Immature natural killer cell (primary cell): ENCODE results near the gene ZNF813. TPM values are rescaled to one million over a fixed set of nuclear protein-coding genes. Genes with fewer than 3 reads are reported as not detected.
"Not testable (repeated sequence)": the region's sequence is repeated elsewhere in the genome, so short reads cannot be mapped to it uniquely, and the experiment has no call there.

Source experiments
- DNase-seq, 3 donors: peaks; one replicate each; pipeline ENCODE4 v3.0.0; 2022; ENCODE audit warnings: mixed read lengths in 1 of 3
- H3K27ac Mint-ChIP-seq, 6 donors: one replicate each; pipeline ENCODE4 v1.8.0; 2020; ENCODE audit warnings: mixed read lengths in 6 of 6, mild to moderate bottlenecking in 5 of 6, inconsistent platforms in 4 of 6, moderate library complexity in 3 of 6
- H3K27me3 Mint-ChIP-seq, 3 donors: one replicate each; pipeline ENCODE4 v1.8.0; 2020 to 2021; ENCODE audit warnings: low read depth in 3 of 3, mild to moderate bottlenecking in 3 of 3, mixed read lengths in 3 of 3, moderate library complexity in 3 of 3, inconsistent platforms in 1 of 3
- H3K36me3 Mint-ChIP-seq, 3 donors: one replicate each; pipeline ENCODE4 v1.8.0; 2020; ENCODE audit warnings: mixed read lengths in 3 of 3, inconsistent platforms in 2 of 3, mild to moderate bottlenecking in 2 of 3
- H3K4me1 Mint-ChIP-seq, 2 donors: one replicate each; pipeline ENCODE4 v1.8.0; 2020; ENCODE audit warnings: inconsistent platforms in 2 of 2, mild to moderate bottlenecking in 2 of 2, mixed read lengths in 2 of 2, moderate library complexity in 1 of 2
- H3K4me3 Mint-ChIP-seq, 5 donors: one replicate each; pipeline ENCODE4 v1.8.0; 2020; ENCODE audit warnings: mild to moderate bottlenecking in 5 of 5, mixed read lengths in 5 of 5, inconsistent platforms in 3 of 5, moderate library complexity in 3 of 5
- H3K9me3 Mint-ChIP-seq, 6 donors: one replicate each; pipeline ENCODE4 v1.8.0; 2020; ENCODE audit warnings: mild to moderate bottlenecking in 6 of 6, mixed read lengths in 6 of 6, inconsistent platforms in 4 of 6, moderate library complexity in 3 of 6
- polyA plus RNA-seq, 3 donors: library from polyadenylated mRNA; unstranded; fragments of 300-500 nt; fragmentation: Illumina TruSeq; gene quantifications; one replicate each; pipeline ENCODE4 v1.2.3, GENCODE V29; 2021

ZNF813 gene
- polyA plus RNA-seq, 3 donors from 2014 or later: 1.6 to 6.1 (median 2.7) TPM

GRCh38 chr19:53461866-53462265 is 5.7 kb upstream of the ZNF813 start:
- no peak for DNase-seq
- H3K4me1 Mint-ChIP-seq: peaks cover 6 to 8% of the 10 kb centered on the region in 2 donors
- H3K27ac Mint-ChIP-seq: no peak overlapping the region
- no peak overlapping the region for H3K4me3 Mint-ChIP-seq
- peaks cover 14 to 28% (median 17%) of the 10 kb centered on the region in 3 donors for H3K36me3 Mint-ChIP-seq
- H3K9me3 Mint-ChIP-seq: peaks cover 43 to 66% (median 58%) of the 10 kb centered on the region in 6 donors
- peaks cover 0 to 17% (median 4%) of the 10 kb centered on the region in 3 donors for H3K27me3 Mint-ChIP-seq

GRCh38 chr19:53462861-53463260 is 4.7 kb upstream of the ZNF813 start:
- no peak for DNase-seq
- Mint-ChIP-seq H3K4me3 (no peak overlapping the region), H3K36me3 (peaks cover 8 to 21% (median 13%) of the 10 kb centered on the region in 3 donors), H3K27ac (no peak overlapping the region), H3K27me3 (peaks cover 0 to 17% (median 9%) of the 10 kb centered on the region in 3 donors), H3K9me3 (peaks cover 37 to 56% (median 49%) of the 10 kb centered on the region in 6 donors), H3K4me1 (peaks cover 13 to 18% of the 10 kb centered on the region in 2 donors)

GRCh38 chr19:53463263-53463662 is 4.3 kb upstream of the ZNF813 start:
- peaks cover 0 to 17% (median 9%) of the 10 kb centered on the region in 3 donors for H3K27me3 Mint-ChIP-seq
- peak overlapping the region in 1 of 5 donors; percentile 29 for H3K4me3 Mint-ChIP-seq
- H3K36me3 Mint-ChIP-seq: peaks cover 7 to 18% (median 12%) of the 10 kb centered on the region in 3 donors
- peaks cover 35 to 52% (median 45%) of the 10 kb centered on the region in 6 donors for H3K9me3 Mint-ChIP-seq
- peaks cover 15 to 22% of the 10 kb centered on the region in 2 donors for H3K4me1 Mint-ChIP-seq
- no peak overlapping the region for H3K27ac Mint-ChIP-seq
- DNase-seq: peak in 1 of 3 donors; percentile 7

DNA sequence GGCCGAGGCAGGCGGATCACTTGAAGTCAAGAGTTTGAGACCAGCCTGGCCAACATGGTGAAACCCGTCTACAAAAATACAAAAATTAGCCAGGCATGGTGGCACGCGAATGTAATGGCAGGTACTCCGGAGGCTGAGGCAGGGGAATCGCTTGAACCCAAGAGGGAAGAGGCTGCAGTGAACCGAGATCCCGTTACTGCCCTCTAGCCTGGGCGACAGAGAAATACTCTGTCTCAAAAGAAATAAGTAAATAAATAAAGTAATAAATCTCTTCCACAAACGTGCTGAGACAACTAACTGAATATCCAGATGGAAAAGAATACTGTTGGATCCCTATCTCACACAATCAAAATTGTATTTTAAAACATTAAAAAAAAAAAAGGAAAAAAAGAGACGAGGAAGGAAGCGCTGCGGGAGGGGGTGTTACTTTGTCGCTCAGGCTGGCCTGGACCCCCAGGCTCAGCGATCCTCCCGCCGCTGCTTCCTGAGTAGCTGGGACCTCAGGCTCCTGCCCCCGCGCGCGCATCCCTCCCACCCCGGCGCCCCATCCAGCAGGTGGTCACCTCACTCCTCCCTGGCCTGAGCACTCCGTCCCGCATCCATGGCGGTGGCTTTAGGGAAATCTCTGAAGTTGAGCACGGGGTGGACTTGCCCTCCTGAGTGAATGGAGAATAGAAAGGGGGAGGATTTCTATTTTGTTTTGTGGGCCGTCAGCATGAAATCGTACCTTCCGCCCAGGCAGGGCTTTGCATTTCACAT is 628 bp upstream of the ZNF813 start:
- H3K27me3 Mint-ChIP-seq: peaks cover 0 to 14% (median 11%) of the 10 kb centered on the region in 3 donors
- no peak for DNase-seq
- peak overlapping the region; percentile 80 to 94 (median 88) for H3K27ac Mint-ChIP-seq
- peak overlapping the region; percentile 93 to 95 (median 94) for H3K4me3 Mint-ChIP-seq
- H3K4me1 Mint-ChIP-seq: peaks cover 30 to 42% of the 10 kb centered on the region in 2 donors
- H3K36me3 Mint-ChIP-seq: peaks cover 2 to 14% (median 8%) of the 10 kb centered on the region in 3 donors
- H3K9me3 Mint-ChIP-seq: peaks cover 9 to 17% (median 14%) of the 10 kb centered on the region in 6 donors

DNA sequence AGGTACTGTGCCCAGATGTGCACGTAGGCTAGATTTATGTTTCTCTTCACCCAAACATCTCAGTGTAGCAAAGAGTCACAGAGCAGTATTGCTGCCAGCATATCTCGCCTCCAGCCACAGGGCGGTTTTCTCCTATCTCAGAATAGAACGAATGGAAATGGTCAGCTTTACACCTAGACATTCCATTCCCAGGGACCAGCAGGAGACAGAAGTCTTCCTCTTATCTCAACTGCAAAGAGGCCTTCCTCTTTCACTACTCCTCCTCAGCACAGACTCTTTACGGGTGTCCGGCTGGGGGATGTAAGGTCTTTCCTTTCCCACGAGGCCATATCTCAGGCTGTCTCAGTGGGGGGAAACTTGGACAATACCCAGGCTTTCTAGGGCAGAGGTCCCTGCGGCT is 1.1 kb downstream of the ZNF813 start:
- Mint-ChIP-seq H3K4me3 (peak overlapping the region; percentile 93 to 95 (median 94)), H3K27ac (peak overlapping the region; percentile 5 to 90 (median 23)), H3K9me3 (peaks cover 4 to 10% (median 5%) of the 10 kb centered on the region in 6 donors), H3K36me3 (peaks cover 10 to 18% (median 16%) of the 10 kb centered on the region in 3 donors), H3K4me1 (peaks cover 33 to 46% of the 10 kb centered on the region in 2 donors)
- not testable (repeated sequence) for H3K27me3 Mint-ChIP-seq, DNase-seq

DNA sequence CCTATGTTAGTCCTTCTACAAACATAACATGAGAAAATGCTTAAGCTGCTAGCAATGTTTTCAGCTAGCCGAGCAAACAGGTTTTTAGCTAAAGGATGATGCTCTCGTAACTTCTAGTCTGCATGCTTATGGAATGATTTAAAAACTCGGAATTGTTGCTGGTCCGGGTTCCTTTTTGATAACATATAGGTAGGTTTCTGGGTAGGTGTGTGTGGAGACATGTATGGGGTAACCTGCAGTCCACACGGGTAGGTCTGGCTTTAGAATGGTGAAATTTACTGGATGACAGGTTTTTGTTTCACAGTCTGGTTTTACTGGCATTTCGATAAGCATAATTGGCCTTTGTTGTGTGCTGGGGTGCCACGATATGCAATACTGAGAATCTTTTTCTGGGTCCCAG is 4.4 kb downstream of the ZNF813 start:
- H3K27ac Mint-ChIP-seq: no peak overlapping the region
- peaks cover 29 to 41% (median 35%) of the 10 kb centered on the region in 3 donors for H3K36me3 Mint-ChIP-seq
- peaks cover 0 to 7% (median 0%) of the 10 kb centered on the region in 3 donors for H3K27me3 Mint-ChIP-seq
- H3K4me1 Mint-ChIP-seq: peaks cover 27 to 44% of the 10 kb centered on the region in 2 donors
- no peak overlapping the region for H3K4me3 Mint-ChIP-seq
- DNase-seq: no peak
- H3K9me3 Mint-ChIP-seq: peaks cover 4 to 26% (median 11%) of the 10 kb centered on the region in 6 donors

DNA sequence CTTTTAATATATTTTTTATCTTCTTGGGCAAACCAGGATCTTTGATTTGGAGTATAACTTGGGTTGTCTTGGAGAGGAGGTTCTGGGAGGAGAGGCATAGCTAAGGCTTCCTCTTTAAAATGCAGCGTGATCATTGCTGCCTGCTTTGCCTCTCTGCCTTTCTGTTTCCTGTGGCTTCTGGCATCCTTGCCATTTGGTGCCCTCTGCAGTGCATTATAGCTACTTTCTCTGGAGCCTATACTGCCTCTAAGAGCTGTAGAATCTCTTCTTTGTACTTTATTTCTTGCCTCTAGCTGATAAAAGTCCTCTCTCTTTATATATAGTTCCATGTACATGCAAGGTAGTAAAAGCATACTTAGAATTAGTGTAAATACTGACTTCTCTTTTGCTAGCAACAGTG is 7.3 kb downstream of the ZNF813 start:
- not testable (repeated sequence) for DNase-seq, H3K4me3 Mint-ChIP-seq, H3K27me3 Mint-ChIP-seq, H3K27ac Mint-ChIP-seq
- peaks cover 6 to 15% of the 10 kb centered on the region in 2 donors for H3K4me1 Mint-ChIP-seq
- H3K36me3 Mint-ChIP-seq: peaks cover 48 to 70% (median 60%) of the 10 kb centered on the region in 3 donors
- H3K9me3 Mint-ChIP-seq: peaks cover 20 to 55% (median 36%) of the 10 kb centered on the region in 6 donors

GRCh38 chr19:53475470-53475869 is 7.9 kb downstream of the ZNF813 start:
- Mint-ChIP-seq H3K36me3 (peaks cover 55 to 76% (median 67%) of the 10 kb centered on the region in 3 donors), H3K4me1 (peaks cover 4 to 13% of the 10 kb centered on the region in 2 donors), H3K9me3 (peaks cover 23 to 62% (median 43%) of the 10 kb centered on the region in 6 donors)
- not testable (repeated sequence) for DNase-seq, H3K27me3 Mint-ChIP-seq, H3K4me3 Mint-ChIP-seq, H3K27ac Mint-ChIP-seq

DNA sequence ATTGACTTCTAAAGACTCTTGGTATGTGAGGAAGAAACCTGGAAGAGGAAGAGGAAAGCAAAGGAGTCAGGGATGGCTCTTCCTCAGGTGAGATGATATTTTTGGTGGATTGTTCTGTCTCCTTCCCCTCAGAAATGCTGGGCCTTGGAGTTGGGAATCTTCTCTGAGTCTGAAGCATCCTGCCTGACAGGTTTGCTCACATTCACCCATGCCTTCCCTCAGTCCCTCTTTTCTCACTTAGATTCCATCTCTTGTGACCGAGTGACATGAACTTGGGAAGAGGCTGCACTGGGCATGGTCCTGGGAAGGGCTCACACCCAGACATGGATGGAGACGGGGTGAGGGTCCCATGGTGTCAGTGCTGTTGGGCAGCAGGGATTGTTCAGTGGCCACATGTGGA is 16.2 kb downstream of the ZNF813 start:
- not testable (repeated sequence) for DNase-seq, H3K4me1 Mint-ChIP-seq, H3K27me3 Mint-ChIP-seq, H3K27ac Mint-ChIP-seq, H3K4me3 Mint-ChIP-seq
- peaks cover 58 to 93% (median 87%) of the 10 kb centered on the region in 6 donors for H3K9me3 Mint-ChIP-seq
- H3K36me3 Mint-ChIP-seq: peaks cover 86 to 89% (median 88%) of the 10 kb centered on the region in 3 donors

GRCh38 chr19:53485046-53486004 is 17.8 kb downstream of the ZNF813 start:
- Mint-ChIP-seq H3K27ac (no peak overlapping the region), H3K27me3 (no peaks in the 10 kb centered on the region), H3K36me3 (peaks cover 78 to 85% (median 81%) of the 10 kb centered on the region in 3 donors), H3K4me3 (no peak overlapping the region), H3K4me1 (no peaks in the 10 kb centered on the region), H3K9me3 (peaks cover 55 to 91% (median 81%) of the 10 kb centered on the region in 6 donors)
- DNase-seq: no peak

GRCh38 chr19:53492153-53492552 is 24.6 kb downstream of the ZNF813 start:
- Mint-ChIP-seq H3K4me3 (no peak overlapping the region), H3K9me3 (peaks cover 49 to 96% (median 91%) of the 10 kb centered on the region in 6 donors), H3K4me1 (peaks cover 0 to 1% of the 10 kb centered on the region in 2 donors), H3K27ac (no peak overlapping the region), H3K36me3 (peaks cover 55 to 73% (median 64%) of the 10 kb centered on the region in 3 donors), H3K27me3 (peaks cover 0 to 6% (median 5%) of the 10 kb centered on the region in 3 donors)
- DNase-seq: no peak

- Mint-ChIP-seq H3K36me3 (peaks cover 8 to 33% (median 33%) of the 10 kb centered on the region in 3 donors), H3K9me3 (peaks cover 23 to 80% (median 71%) of the 10 kb centered on the region in 6 donors)
- not testable (repeated sequence) for H3K27ac Mint-ChIP-seq, DNase-seq, H3K4me1 Mint-ChIP-seq, H3K27me3 Mint-ChIP-seq, H3K4me3 Mint-ChIP-seq
Measured at GRCh38 chr19:53497311-53498023, 29.9 kb downstream of the ZNF813 start.

GRCh38 chr19:53498024-53498395 is 30.5 kb downstream of the ZNF813 start:
- peak overlapping the region in 1 of 5 donors; percentile 38 for H3K4me3 Mint-ChIP-seq
- not testable (repeated sequence) for H3K27ac Mint-ChIP-seq, H3K27me3 Mint-ChIP-seq, H3K4me1 Mint-ChIP-seq, DNase-seq
- peaks cover 18 to 75% (median 65%) of the 10 kb centered on the region in 6 donors for H3K9me3 Mint-ChIP-seq
- H3K36me3 Mint-ChIP-seq: peaks cover 7 to 28% (median 27%) of the 10 kb centered on the region in 3 donors
